Measurements from ENCODE around the gene FHOD3. TPM values are rescaled to one million over a fixed set of nuclear protein-coding genes. Genes with fewer than 3 reads are reported as not detected.

Gene FHOD3
- total RNA-seq, 1 donor from 2014 or later: 32.0 TPM

- DNase-seq: no peak
These were observed 25.9 kb downstream of the FHOD3 start for GRCh38 chr18:36323421-36323820.

- DNase-seq: no peak
These were observed 28.3 kb downstream of the FHOD3 start for GRCh38 chr18:36325846-36326245.

- no peak for DNase-seq
These were observed 29.3 kb downstream of the FHOD3 start for GRCh38 chr18:36326771-36327170.

GRCh38 chr18:36327352-36328316 is 30.1 kb downstream of the FHOD3 start:
- no peak for DNase-seq

GRCh38 chr18:36328385-36328858 is 30.9 kb downstream of the FHOD3 start:
- no peak for DNase-seq

GRCh38 chr18:36328916-36329315 is 31.4 kb downstream of the FHOD3 start:
- DNase-seq: no peak

- no peak for DNase-seq
These were observed 32.3 kb downstream of the FHOD3 start for GRCh38 chr18:36329684-36330434.

GRCh38 chr18:36330435-36331052 is 33.0 kb downstream of the FHOD3 start:
- DNase-seq: no peak

GRCh38 chr18:36331521-36331971 is 34.0 kb downstream of the FHOD3 start:
- DNase-seq: no peak

- peak; percentile 9 for DNase-seq
These were observed 35.9 kb downstream of the FHOD3 start for GRCh38 chr18:36333414-36333813.

GRCh38 chr18:36334798-36335197 is 37.3 kb downstream of the FHOD3 start:
- no peak for DNase-seq

- peak; percentile 46 for DNase-seq
These were observed 38.2 kb downstream of the FHOD3 start for GRCh38 chr18:36335476-36336279.

GRCh38 chr18:36337679-36338402 is 40.3 kb downstream of the FHOD3 start:
- no peak for DNase-seq

GRCh38 chr18:36338403-36338933 is 41.0 kb downstream of the FHOD3 start:
- DNase-seq: no peak

- DNase-seq: peak; percentile 4
These were observed 42.7 kb downstream of the FHOD3 start for GRCh38 chr18:36340246-36340645.

- DNase-seq: no peak
These were observed 44.4 kb downstream of the FHOD3 start for GRCh38 chr18:36341944-36342343.

- no peak for DNase-seq
These were observed 50.8 kb downstream of the FHOD3 start for GRCh38 chr18:36348331-36348730.

- no peak for DNase-seq
These were observed 51.5 kb downstream of the FHOD3 start for GRCh38 chr18:36348971-36349417.

GRCh38 chr18:36349552-36349951 is 52.0 kb downstream of the FHOD3 start:
- DNase-seq: no peak

GRCh38 chr18:36350251-36350651 is 52.7 kb downstream of the FHOD3 start:
- DNase-seq: no peak
